Measurements from ENCODE around the gene HMCN2. TPM values are rescaled to one million over a fixed set of nuclear protein-coding genes. Genes with fewer than 3 reads are reported as not detected.
A peak's percentile ranks its signal among the peaks of the same experiment; 100 is the strongest.

Gene HMCN2
- total RNA-seq, 1 experiment from 2014 or later: 5.6 TPM

DNA sequence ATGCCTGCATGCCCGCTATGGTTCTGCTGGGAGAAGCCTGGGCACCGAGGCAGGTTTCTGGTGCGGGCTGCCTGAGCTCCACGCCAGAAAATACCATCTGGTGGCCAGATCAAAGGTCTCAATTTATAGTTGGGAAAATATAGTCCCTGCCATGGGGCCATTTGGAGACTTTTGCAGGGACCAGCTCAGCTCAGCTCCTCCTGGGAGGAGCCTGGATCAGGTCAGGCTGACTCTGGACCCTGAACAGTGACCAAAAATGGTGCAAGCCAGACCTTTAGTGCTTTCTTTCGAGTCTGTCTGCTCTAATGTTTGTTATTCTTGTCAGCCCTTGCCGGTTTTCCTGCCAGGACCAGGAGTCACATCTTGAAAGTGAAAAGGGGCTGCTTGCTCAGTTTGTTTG, 31.8 kb downstream of the HMCN2 start:
- Mint-ChIP-seq H3K4me1 (0 out of 2 replicates have a peak, but pooled peaks cover 2% of the 10 kb centered on the region), H3K27me3 (ENCODE audit: low read depth) (no peaks in the 10 kb centered on the region), H3K27ac (no peak overlapping the region), H3K4me3 (no peak overlapping the region), H3K36me3 (peaks cover 10% of the 10 kb centered on the region), H3K9me3 (no peaks in the 10 kb centered on the region)
- TF ChIP-seq GABPB1 (CRISPR knock-in tag; IDR thresholded peaks at IDR 0.05): no peak
- no peak for TF ChIP-seq ATF1 (CRISPR knock-in tag; IDR thresholded peaks at IDR 0.05)
- no peak for TF ChIP-seq ZNF317 (CRISPR knock-in tag; IDR thresholded peaks at IDR 0.05; ENCODE audit: borderline replicate concordance, low read depth)
- no peak for TF ChIP-seq PRDM15 (CRISPR knock-in tag; IDR thresholded peaks at IDR 0.05)
- TF ChIP-seq, protein P1, sequence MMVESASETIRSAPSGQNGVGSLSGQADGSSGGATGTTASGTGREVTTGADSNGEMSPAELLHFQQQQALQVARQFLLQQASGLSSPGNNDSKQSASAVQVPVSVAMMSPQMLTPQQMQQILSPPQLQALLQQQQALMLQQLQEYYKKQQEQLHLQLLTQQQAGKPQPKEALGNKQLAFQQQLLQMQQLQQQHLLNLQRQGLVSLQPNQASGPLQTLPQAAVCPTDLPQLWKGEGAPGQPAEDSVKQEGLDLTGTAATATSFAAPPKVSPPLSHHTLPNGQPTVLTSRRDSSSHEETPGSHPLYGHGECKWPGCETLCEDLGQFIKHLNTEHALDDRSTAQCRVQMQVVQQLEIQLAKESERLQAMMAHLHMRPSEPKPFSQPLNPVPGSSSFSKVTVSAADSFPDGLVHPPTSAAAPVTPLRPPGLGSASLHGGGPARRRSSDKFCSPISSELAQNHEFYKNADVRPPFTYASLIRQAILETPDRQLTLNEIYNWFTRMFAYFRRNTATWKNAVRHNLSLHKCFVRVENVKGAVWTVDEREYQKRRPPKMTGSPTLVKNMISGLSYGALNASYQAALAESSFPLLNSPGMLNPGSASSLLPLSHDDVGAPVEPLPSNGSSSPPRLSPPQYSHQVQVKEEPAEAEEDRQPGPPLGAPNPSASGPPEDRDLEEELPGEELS (CRISPR knock-in tag; IDR thresholded peaks at IDR 0.05): no peak
- TF ChIP-seq SP1 (CRISPR knock-in tag; conservative IDR thresholded peaks at IDR 0.05): no peak
- TF ChIP-seq, protein P2, sequence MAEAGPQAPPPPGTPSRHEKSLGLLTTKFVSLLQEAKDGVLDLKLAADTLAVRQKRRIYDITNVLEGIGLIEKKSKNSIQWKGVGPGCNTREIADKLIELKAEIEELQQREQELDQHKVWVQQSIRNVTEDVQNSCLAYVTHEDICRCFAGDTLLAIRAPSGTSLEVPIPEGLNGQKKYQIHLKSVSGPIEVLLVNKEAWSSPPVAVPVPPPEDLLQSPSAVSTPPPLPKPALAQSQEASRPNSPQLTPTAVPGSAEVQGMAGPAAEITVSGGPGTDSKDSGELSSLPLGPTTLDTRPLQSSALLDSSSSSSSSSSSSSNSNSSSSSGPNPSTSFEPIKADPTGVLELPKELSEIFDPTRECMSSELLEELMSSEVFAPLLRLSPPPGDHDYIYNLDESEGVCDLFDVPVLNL (CRISPR knock-in tag; IDR thresholded peaks at IDR 0.05; ENCODE audit: borderline replicate concordance, low read depth): no peak
- no peak for TF ChIP-seq FOXP1 (CRISPR knock-in tag; IDR thresholded peaks at IDR 0.05; ENCODE audit: borderline replicate concordance)
- TF ChIP-seq RELA (CRISPR knock-in tag; IDR thresholded peaks at IDR 0.05; ENCODE audit: borderline replicate concordance): no peak
- no peak for TF ChIP-seq ESRRA (CRISPR knock-in tag; IDR thresholded peaks at IDR 0.05; ENCODE audit: borderline replicate concordance)
- no peak for TF ChIP-seq GRHL2 (CRISPR knock-in tag; IDR thresholded peaks at IDR 0.05; ENCODE audit: insufficient replicate concordance, severe bottlenecking)
- DNase-seq (ENCODE audit: low spot score) (no peak), ATAC-seq (no peak)
- ChIA-PET CTCF (interaction anchor here (0.7 to 2.6 kb wide), 4 partner anchors 18 to 55 kb away, joined by 3 to 8 read pairs (median 4); partner anchors contain the start of gene HMCN2), POLR2A (interaction anchor here (0.6 kb wide), 1 partner anchor 33 kb away, joined by 5 read pairs; no protein-coding TSS in a partner anchor)

- peaks cover 10% of the 10 kb centered on the region for H3K36me3 Mint-ChIP-seq
- peak; percentile 69 for DNase-seq (ENCODE audit: low spot score)
- POLR2A ChIA-PET: no interaction called here
- H3K9me3 Mint-ChIP-seq: no peaks in the 10 kb centered on the region
- H3K27ac Mint-ChIP-seq: no peak overlapping the region
- no peak overlapping the region for H3K4me3 Mint-ChIP-seq
- CTCF ChIA-PET: interaction anchor here (2.6 kb wide), 1 partner anchor 56 kb away, joined by 8 read pairs; no protein-coding TSS in a partner anchor
- ATAC-seq: peak; percentile 87
- H3K4me1 Mint-ChIP-seq: 0 out of 2 replicates have a peak, but pooled peaks cover 2% of the 10 kb centered on the region
- no peaks in the 10 kb centered on the region for H3K27me3 Mint-ChIP-seq (ENCODE audit: low read depth)
- TF ChIP-seq, protein P3, sequence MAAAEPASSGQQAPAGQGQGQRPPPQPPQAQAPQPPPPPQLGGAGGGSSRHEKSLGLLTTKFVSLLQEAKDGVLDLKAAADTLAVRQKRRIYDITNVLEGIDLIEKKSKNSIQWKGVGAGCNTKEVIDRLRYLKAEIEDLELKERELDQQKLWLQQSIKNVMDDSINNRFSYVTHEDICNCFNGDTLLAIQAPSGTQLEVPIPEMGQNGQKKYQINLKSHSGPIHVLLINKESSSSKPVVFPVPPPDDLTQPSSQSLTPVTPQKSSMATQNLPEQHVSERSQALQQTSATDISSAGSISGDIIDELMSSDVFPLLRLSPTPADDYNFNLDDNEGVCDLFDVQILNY (CRISPR knock-in tag; IDR thresholded peaks at IDR 0.05): no peak
- TF ChIP-seq, protein P4, sequence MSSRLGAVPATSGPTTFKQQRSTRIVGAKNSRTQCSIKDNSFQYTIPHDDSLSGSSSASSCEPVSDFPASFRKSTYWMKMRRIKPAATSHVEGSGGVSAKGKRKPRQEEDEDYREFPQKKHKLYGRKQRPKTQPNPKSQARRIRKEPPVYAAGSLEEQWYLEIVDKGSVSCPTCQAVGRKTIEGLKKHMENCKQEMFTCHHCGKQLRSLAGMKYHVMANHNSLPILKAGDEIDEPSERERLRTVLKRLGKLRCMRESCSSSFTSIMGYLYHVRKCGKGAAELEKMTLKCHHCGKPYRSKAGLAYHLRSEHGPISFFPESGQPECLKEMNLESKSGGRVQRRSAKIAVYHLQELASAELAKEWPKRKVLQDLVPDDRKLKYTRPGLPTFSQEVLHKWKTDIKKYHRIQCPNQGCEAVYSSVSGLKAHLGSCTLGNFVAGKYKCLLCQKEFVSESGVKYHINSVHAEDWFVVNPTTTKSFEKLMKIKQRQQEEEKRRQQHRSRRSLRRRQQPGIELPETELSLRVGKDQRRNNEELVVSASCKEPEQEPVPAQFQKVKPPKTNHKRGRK (CRISPR knock-in tag; IDR thresholded peaks at IDR 0.05; ENCODE audit: borderline replicate concordance): no peak
- no peak for TF ChIP-seq NR3C1 (CRISPR knock-in tag; conservative IDR thresholded peaks at IDR 0.05; ENCODE audit: low read depth)
- TF ChIP-seq, protein P5, sequence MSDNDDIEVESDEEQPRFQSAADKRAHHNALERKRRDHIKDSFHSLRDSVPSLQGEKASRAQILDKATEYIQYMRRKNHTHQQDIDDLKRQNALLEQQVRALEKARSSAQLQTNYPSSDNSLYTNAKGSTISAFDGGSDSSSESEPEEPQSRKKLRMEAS (CRISPR knock-in tag; IDR thresholded peaks at IDR 0.05): no peak; the same call in 1 of the 2 replicates
- no peak for TF ChIP-seq HMGA2 (CRISPR knock-in tag; IDR thresholded peaks at IDR 0.05)
- no peak for TF ChIP-seq NFE2L1 (CRISPR knock-in tag; IDR thresholded peaks at IDR 0.05)
- no peak for TF ChIP-seq PRDM15 (CRISPR knock-in tag; IDR thresholded peaks at IDR 0.05)
- TF ChIP-seq ZMAT4 (CRISPR knock-in tag; IDR thresholded peaks at IDR 0.05): no peak
- TF ChIP-seq NFATC4 (CRISPR knock-in tag; IDR thresholded peaks at IDR 0.05): no peak
Observed at GRCh38 chr9:130298662-130299279, 33.2 kb downstream of the HMCN2 start.

All from WTC11 (cell line).